Measurements from ENCODE around the gene HIVEP1. TPM values are rescaled to one million over a fixed set of nuclear protein-coding genes. Genes with fewer than 3 reads are reported as not detected.

The HIVEP1 gene
- total and polyA plus RNA-seq, 2 of the 8 experiments (the other 6 are each of a cell fraction or from before 2014, with no cell fraction given) = 22.6 to 23.1 TPM

- TF ChIP-seq CTBP2 (IDR thresholded peaks at IDR 0.05; ENCODE audit: borderline replicate concordance, insufficient read depth, insufficient read length, low read length) (no peak), EP300 (IDR thresholded peaks at IDR 0.05; ENCODE audit: borderline replicate concordance in 1 of 2, low read depth in 2 of 2, low read length in 2 of 2) (no peak), RXRA (IDR thresholded peaks at IDR 0.05; ENCODE audit: insufficient read depth, low read depth, low read length) (no peak), JUN (IDR thresholded peaks at IDR 0.05; ENCODE audit: low read depth, low read length) (no peak), NRF1 (IDR thresholded peaks at IDR 0.05; ENCODE audit: low read depth, low read length) (no peak)
- Histone ChIP-seq H2AFZ (ENCODE audit: low read length) (peak overlapping the region; percentile 24; the same call in 1 of the 2 replicates), H3K18ac (ENCODE audit: extremely low read depth, low read length) (no peak overlapping the region), H2BK5ac (ENCODE audit: low read depth, low read length) (no peak overlapping the region), H3K27ac (ENCODE audit: low read depth, low read length) (no peak overlapping the region), H2BK15ac (ENCODE audit: low read length) (no peak overlapping the region), H3K79me2 (ENCODE audit: control insufficient read depth in 1 of 2, insufficient read depth in 2 of 2, low read length in 2 of 2) (no peaks in the 10 kb centered on the region), H3K4me3 (ENCODE audit: extremely low read depth in 1 of 4, insufficient read depth in 2 of 4, low read depth in 3 of 4, low read length in 4 of 4) (no peak overlapping the region), H3K36me3 (ENCODE audit: control insufficient read depth in 2 of 4, insufficient read depth in 4 of 4, low read length in 3 of 4) (no peaks in the 10 kb centered on the region), H3K14ac (ENCODE audit: insufficient read length) (no peak overlapping the region), H4K8ac (ENCODE audit: extremely low read depth, insufficient read depth, low read length) (no peak overlapping the region), H2BK20ac (ENCODE audit: low read length) (no peak overlapping the region), H3K79me1 (ENCODE audit: low read depth, low read length) (no peaks in the 10 kb centered on the region), H3K23me2 (ENCODE audit: low read depth, low read length) (no peaks in the 10 kb centered on the region), H3K27me3 (replicated peaks in 1 of 4; ENCODE audit: control insufficient read depth in 3 of 4, extremely low read depth in 1 of 4, insufficient read depth in 3 of 4, low read length in 3 of 4) (no peaks in the 10 kb centered on the region), H4K5ac (ENCODE audit: insufficient read length, low read depth, low read length) (no peak overlapping the region), H2BK12ac (ENCODE audit: low read depth, low read length) (no peak overlapping the region), H3K4me1 (replicated peaks in 1 of 4; ENCODE audit: control insufficient read depth in 3 of 4, insufficient read depth in 4 of 4, low read length in 3 of 4) (peaks cover 3 to 19% (median 14%) of the 10 kb centered on the region in 4 experiments), H3K4ac (replicated peaks; ENCODE audit: insufficient read length, low read depth, low read length) (no peak overlapping the region), H3K4me2 (ENCODE audit: insufficient read depth in 1 of 2, low read depth in 2 of 2, low read length in 2 of 2) (no peak overlapping the region), H4K91ac (replicated peaks; ENCODE audit: insufficient read length, low read length) (no peak overlapping the region), H3K9ac (replicated peaks in 1 of 4; ENCODE audit: extremely low read depth in 1 of 4, low read depth in 3 of 4, low read length in 3 of 4) (no peak overlapping the region), H3K56ac (replicated peaks; ENCODE audit: insufficient read length, low read depth, low read length) (no peak overlapping the region), H2AK5ac (ENCODE audit: low read depth, low read length) (no peak overlapping the region), H2BK120ac (replicated peaks; ENCODE audit: low read depth, low read length) (no peak overlapping the region), H3K9me3 (ENCODE audit: insufficient read depth in 2 of 2, low read depth in 1 of 2, low read length in 1 of 2) (peaks cover 0 to 3% of the 10 kb centered on the region in 2 experiments; a peak in 1 of 4 replicates), H3K23ac (ENCODE audit: insufficient read length) (no peak overlapping the region), H4K20me1 (replicated peaks in 1 of 2; ENCODE audit: control insufficient read depth in 1 of 2, insufficient read depth in 2 of 2, low read length in 2 of 2) (no peaks in the 10 kb centered on the region)
- DNase-seq (ENCODE audit: low read depth in 1 of 2, low spot score in 2 of 2) (no peak), FAIRE-seq (no peak)
- ChIA-PET POLR2A (ENCODE audit: partially characterized antibody) (no interaction called here), CTCF (ENCODE audit: partially characterized antibody) (interaction anchor here (1.1 kb wide), 1 partner anchor 8 kb away, joined by 3 read pairs; no protein-coding TSS in a partner anchor)
- 91% methylated on average over 2 of the region's 2 CpGs; no CpG with 5 or more reads in 1 of the 2 experiments for WGBS, 2 experiments (ENCODE audit: extremely low coverage in 1 of 2, insufficient coverage in 1 of 2, insufficient read length in 1 of 2, insufficient replicate concordance in 2 of 2, low coverage in 1 of 2, low lambda C conversion rate in 2 of 2, missing lambda C conversion rate in 1 of 2)
Observed at GRCh38 chr6:11969092-11969491, 43.0 kb upstream of the HIVEP1 start.
